HUDEP-2 (cell line): ENCODE measurements around the gene ADIPOR1.

Experiments used
- DNase-seq, 76 experiments: peaks; one replicate each; lab custom pipeline; 2025; ENCODE audit not compliant: unreplicated experiment in 76 of 76; lab: John Stamatoyannopoulos, UW

Gene ADIPOR1

GRCh38 chr1:202972046-202972445 lies 13.9 kb upstream of the ADIPOR1 start:
- DNase-seq, result no peak

- DNase-seq, result peak in 71 of 76 experiments; percentile 9 to 82 (median 54)
Observed at GRCh38 chr1:202968895-202969295, 10.8 kb upstream of the ADIPOR1 start.

GRCh38 chr1:202968351-202968750 lies 10.2 kb upstream of the ADIPOR1 start:
- DNase-seq, result no peak

GRCh38 chr1:202967684-202968281 lies 9.7 kb upstream of the ADIPOR1 start:
- peak in 8 of 76 experiments; percentile 3 to 35 (median 23) for DNase-seq

- DNase-seq, result no peak
Observed at GRCh38 chr1:202966006-202966898, 8.1 kb upstream of the ADIPOR1 start.

GRCh38 chr1:202965422-202965821 lies 7.3 kb upstream of the ADIPOR1 start:
- DNase-seq, result no peak

- DNase-seq, result peak in 1 of 76 experiments; percentile 2
Observed at GRCh38 chr1:202964791-202965410, 6.8 kb upstream of the ADIPOR1 start.

- no peak for DNase-seq
Observed at GRCh38 chr1:202961220-202961880, 3.2 kb upstream of the ADIPOR1 start.

GRCh38 chr1:202959276-202959620 lies 1.1 kb upstream of the ADIPOR1 start:
- peak in 12 of 76 experiments; percentile 9 to 41 (median 22) for DNase-seq

GRCh38 chr1:202958544-202959275 lies 598 bp upstream of the ADIPOR1 start:
- peak in 25 of 76 experiments; percentile 6 to 79 (median 34) for DNase-seq

GRCh38 chr1:202956969-202957368 lies 1.1 kb downstream of the ADIPOR1 start:
- DNase-seq, result no peak

GRCh38 chr1:202954057-202954745 lies 3.9 kb downstream of the ADIPOR1 start:
- DNase-seq, result no peak

- DNase-seq, result peak in 1 of 76 experiments; percentile 12
Observed at GRCh38 chr1:202953392-202953791, 4.7 kb downstream of the ADIPOR1 start.

- no peak for DNase-seq
Observed at GRCh38 chr1:202952818-202953217, 5.3 kb downstream of the ADIPOR1 start.

GRCh38 chr1:202952099-202952498 lies 6.0 kb downstream of the ADIPOR1 start:
- DNase-seq, result no peak

GRCh38 chr1:202951437-202951836 lies 6.7 kb downstream of the ADIPOR1 start:
- DNase-seq, result no peak

- DNase-seq, result no peak
Observed at GRCh38 chr1:202945483-202945882, 12.6 kb downstream of the ADIPOR1 start.

GRCh38 chr1:202944438-202944921 lies 13.6 kb downstream of the ADIPOR1 start:
- peak in 74 of 76 experiments; percentile 38 to 98 (median 87) for DNase-seq

GRCh38 chr1:202942426-202942825 lies 15.7 kb downstream of the ADIPOR1 start:
- no peak for DNase-seq

GRCh38 chr1:202941372-202941771 lies 16.7 kb downstream of the ADIPOR1 start:
- DNase-seq, result no peak
